ENCODE data around the gene FANCE.

- no peak for TF ChIP-seq EZH2phosphoT487 (IDR thresholded peaks at IDR 0.05; ENCODE audit: low read depth, severe bottlenecking, unreplicated experiment)
- TF ChIP-seq CTCF (IDR thresholded peaks at IDR 0.05; ENCODE audit: poor library complexity) = no peak
- TF ChIP-seq EZH2 (IDR thresholded peaks at IDR 0.05; ENCODE audit: borderline replicate concordance) = no peak
Observed at GRCh38 chr6:35507221-35507620, 55.1 kb downstream of the FANCE start.

Measured in hepatocyte (in vitro differentiated cells).